ENCODE measurements around the gene TLDC2. TPM values are rescaled to one million over a fixed set of nuclear protein-coding genes. Genes with fewer than 3 reads are reported as not detected.

TLDC2 gene
- total and polyA plus RNA-seq, 2 of the 8 experiments (the other 6 are each of a cell fraction or from before 2014, with no cell fraction given) = 0.29 to 0.34 TPM

DNA sequence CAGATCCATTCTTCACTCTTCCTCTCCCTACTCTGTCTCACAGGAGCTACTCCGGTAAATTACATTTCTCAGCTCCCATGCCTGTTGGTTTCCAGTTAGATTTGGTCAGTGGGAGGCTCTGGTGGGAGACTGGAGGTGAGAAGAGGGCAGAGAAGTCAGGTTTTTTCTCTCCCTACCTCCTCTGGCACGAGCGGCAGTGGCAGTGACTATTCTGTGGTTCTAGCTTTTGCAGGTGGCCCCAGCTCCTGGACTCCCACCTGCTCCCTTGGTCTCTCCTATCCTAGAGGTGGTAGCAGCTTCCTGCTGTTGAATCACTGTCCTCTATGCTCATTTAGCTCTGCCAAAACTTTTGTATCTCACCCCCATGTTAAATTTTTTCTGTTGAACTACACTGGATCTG is 17.9 kb downstream of the TLDC2 start:
- Histone ChIP-seq H3K4me1 (replicated peaks in 1 of 4; ENCODE audit: control insufficient read depth in 3 of 4, insufficient read depth in 4 of 4, low read length in 3 of 4) (no peaks in the 10 kb centered on the region), H2BK5ac (ENCODE audit: low read depth, low read length) (no peak overlapping the region), H3K79me2 (ENCODE audit: control insufficient read depth in 1 of 2, insufficient read depth in 2 of 2, low read length in 2 of 2) (no peaks in the 10 kb centered on the region), H3K4me3 (ENCODE audit: extremely low read depth in 1 of 4, insufficient read depth in 2 of 4, low read depth in 3 of 4, low read length in 4 of 4) (no peak overlapping the region), H3K27ac (ENCODE audit: low read depth, low read length) (no peak overlapping the region), H3K23me2 (ENCODE audit: low read depth, low read length) (no peaks in the 10 kb centered on the region), H3K18ac (ENCODE audit: extremely low read depth, low read length) (no peak overlapping the region), H3K14ac (ENCODE audit: insufficient read length) (no peak overlapping the region), H4K8ac (ENCODE audit: extremely low read depth, insufficient read depth, low read length) (no peak overlapping the region), H3K79me1 (ENCODE audit: low read depth, low read length) (no peaks in the 10 kb centered on the region), H3K9ac (replicated peaks in 1 of 4; ENCODE audit: extremely low read depth in 1 of 4, low read depth in 3 of 4, low read length in 3 of 4) (no peak overlapping the region), H2BK12ac (ENCODE audit: low read depth, low read length) (no peak overlapping the region), H3K4ac (replicated peaks; ENCODE audit: insufficient read length, low read depth, low read length) (no peak overlapping the region), H2AK5ac (ENCODE audit: low read depth, low read length) (no peak overlapping the region), H2BK15ac (ENCODE audit: low read length) (no peak overlapping the region), H4K91ac (replicated peaks; ENCODE audit: insufficient read length, low read length) (no peak overlapping the region), H3K56ac (replicated peaks; ENCODE audit: insufficient read length, low read depth, low read length) (no peak overlapping the region), H3K36me3 (ENCODE audit: control insufficient read depth in 2 of 4, insufficient read depth in 4 of 4, low read length in 3 of 4) (peaks cover 0 to 49% (median 10%) of the 10 kb centered on the region in 4 experiments; a peak in 5 of 8 replicates), H3K9me3 (ENCODE audit: insufficient read depth in 2 of 2, low read depth in 1 of 2, low read length in 1 of 2) (no peaks in the 10 kb centered on the region), H2BK120ac (replicated peaks; ENCODE audit: low read depth, low read length) (no peak overlapping the region), H4K20me1 (replicated peaks in 1 of 2; ENCODE audit: control insufficient read depth in 1 of 2, insufficient read depth in 2 of 2, low read length in 2 of 2) (peaks cover 0 to 2% of the 10 kb centered on the region in 2 experiments), H3K4me2 (ENCODE audit: insufficient read depth in 1 of 2, low read depth in 2 of 2, low read length in 2 of 2) (no peak overlapping the region), H2BK20ac (ENCODE audit: low read length) (no peak overlapping the region), H3K27me3 (replicated peaks in 1 of 4; ENCODE audit: control insufficient read depth in 3 of 4, extremely low read depth in 1 of 4, insufficient read depth in 3 of 4, low read length in 3 of 4) (no peaks in the 10 kb centered on the region), H3K23ac (ENCODE audit: insufficient read length) (no peak overlapping the region), H2AFZ (ENCODE audit: low read length) (no peak overlapping the region), H4K5ac (ENCODE audit: insufficient read length, low read depth, low read length) (no peak overlapping the region)
- FAIRE-seq (no peak), DNase-seq (ENCODE audit: low read depth in 1 of 2, low spot score in 2 of 2) (no peak)
- WGBS, 2 experiments (ENCODE audit: extremely low coverage in 1 of 2, insufficient coverage in 1 of 2, insufficient read length in 1 of 2, insufficient replicate concordance in 2 of 2, low coverage in 1 of 2, low lambda C conversion rate in 2 of 2, missing lambda C conversion rate in 1 of 2) = 92% methylated on average over 3 of the region's 3 CpGs; no CpG with 5 or more reads in 1 of the 2 experiments
- ChIA-PET CTCF (ENCODE audit: partially characterized antibody) (interaction anchor here (0.8 to 1.5 kb wide), 7 partner anchors 8 to 143 kb away, joined by 3 to 5 read pairs (median 3); no protein-coding TSS in a partner anchor), POLR2A (ENCODE audit: partially characterized antibody) (interaction anchor here (0.7 to 0.9 kb wide), 2 partner anchors 31 to 48 kb away, joined by 3 to 4 read pairs; no protein-coding TSS in a partner anchor)
- TF ChIP-seq ASH2L (IDR thresholded peaks at IDR 0.05; ENCODE audit: low read length) (no peak), KDM5A (IDR thresholded peaks at IDR 0.05; ENCODE audit: low read length) (no peak), MAFK (IDR thresholded peaks at IDR 0.05; ENCODE audit: low read depth, low read length) (no peak), CEBPB (IDR thresholded peaks at IDR 0.05; ENCODE audit: low read depth, low read length) (no peak), RXRA (IDR thresholded peaks at IDR 0.05; ENCODE audit: insufficient read depth, low read depth, low read length) (no peak), CTCF (IDR thresholded peaks at IDR 0.05; ENCODE audit: control extremely low read depth in 1 of 3, insufficient read depth in 1 of 3, low read depth in 1 of 3, low read length in 3 of 3) (no peak), CHD2 (IDR thresholded peaks at IDR 0.05; ENCODE audit: low read length) (no peak)

Data from H1 (cell line).